ENCODE measurements around the gene CD44.

The CD44 gene

GRCh38 chr11:35255514-35255913, 116.5 kb downstream of the CD44 start:
- no peaks in the 10 kb centered on the region for H3K36me3 ChIP-seq (ENCODE audit: insufficient read depth, low read length)
- no peaks in the 10 kb centered on the region for H3K9me2 ChIP-seq (ENCODE audit: low read depth, low read length)
- no peaks in the 10 kb centered on the region for H3F3A ChIP-seq (ENCODE audit: insufficient read depth, low read length)
- H3K9ac ChIP-seq (ENCODE audit: low read length): no peak overlapping the region
- no peak overlapping the region for H3K4me3 ChIP-seq (ENCODE audit: low read depth, low read length, poor library complexity, severe bottlenecking)
- no peaks in the 10 kb centered on the region for H3K4me1 ChIP-seq (ENCODE audit: insufficient read depth, low read length, severe bottlenecking)
- no peak for TF ChIP-seq EZH2 (IDR thresholded peaks at IDR 0.05; ENCODE audit: borderline replicate concordance, low read length)
- TF ChIP-seq CTCF (IDR thresholded peaks at IDR 0.05; ENCODE audit: low read length): no peak
- no peak overlapping the region for H3K27ac ChIP-seq (ENCODE audit: low read depth, low read length, poor library complexity, severe bottlenecking)
- no peaks in the 10 kb centered on the region for H3K9me3 ChIP-seq (ENCODE audit: low read length)
- no peak overlapping the region for H3K4me2 ChIP-seq (ENCODE audit: low read length)
- H3K27me3 ChIP-seq (ENCODE audit: insufficient read depth, low read length): no peaks in the 10 kb centered on the region
- H2AFZ ChIP-seq (ENCODE audit: low read length): no peak overlapping the region
- no peaks in the 10 kb centered on the region for H4K20me1 ChIP-seq (ENCODE audit: insufficient read depth, low read length)
- H3K79me2 ChIP-seq (ENCODE audit: insufficient read depth, low read length): no peaks in the 10 kb centered on the region

- Histone ChIP-seq H2AFZ (ENCODE audit: low read length) (no peak overlapping the region), H3K27ac (ENCODE audit: low read depth, low read length, poor library complexity, severe bottlenecking) (no peak overlapping the region), H3K9ac (ENCODE audit: low read length) (no peak overlapping the region), H3K9me2 (ENCODE audit: low read depth, low read length) (no peaks in the 10 kb centered on the region), H3K36me3 (ENCODE audit: insufficient read depth, low read length) (no peaks in the 10 kb centered on the region), H3K4me1 (ENCODE audit: insufficient read depth, low read length, severe bottlenecking) (no peaks in the 10 kb centered on the region), H3K4me3 (ENCODE audit: low read depth, low read length, poor library complexity, severe bottlenecking) (no peak overlapping the region), H3K9me3 (ENCODE audit: low read length) (no peaks in the 10 kb centered on the region), H3F3A (ENCODE audit: insufficient read depth, low read length) (no peaks in the 10 kb centered on the region), H3K4me2 (ENCODE audit: low read length) (no peak overlapping the region), H3K27me3 (ENCODE audit: insufficient read depth, low read length) (no peaks in the 10 kb centered on the region), H4K20me1 (ENCODE audit: insufficient read depth, low read length) (no peaks in the 10 kb centered on the region), H3K79me2 (ENCODE audit: insufficient read depth, low read length) (no peaks in the 10 kb centered on the region)
- no peak for TF ChIP-seq EZH2 (IDR thresholded peaks at IDR 0.05; ENCODE audit: borderline replicate concordance, low read length)
- no peak for TF ChIP-seq CTCF (IDR thresholded peaks at IDR 0.05; ENCODE audit: low read length)
Observed at GRCh38 chr11:35256296-35256695, 117.3 kb downstream of the CD44 start.

GRCh38 chr11:35257281-35257680, 118.3 kb downstream of the CD44 start:
- Histone ChIP-seq H3K4me1 (ENCODE audit: insufficient read depth, low read length, severe bottlenecking) (no peaks in the 10 kb centered on the region), H3K9ac (ENCODE audit: low read length) (no peak overlapping the region), H3K27me3 (ENCODE audit: insufficient read depth, low read length) (no peaks in the 10 kb centered on the region), H3F3A (ENCODE audit: insufficient read depth, low read length) (no peaks in the 10 kb centered on the region), H3K9me2 (ENCODE audit: low read depth, low read length) (no peaks in the 10 kb centered on the region), H3K9me3 (ENCODE audit: low read length) (no peaks in the 10 kb centered on the region), H3K4me3 (ENCODE audit: low read depth, low read length, poor library complexity, severe bottlenecking) (no peak overlapping the region), H3K4me2 (ENCODE audit: low read length) (no peak overlapping the region), H3K79me2 (ENCODE audit: insufficient read depth, low read length) (no peaks in the 10 kb centered on the region), H3K36me3 (ENCODE audit: insufficient read depth, low read length) (no peaks in the 10 kb centered on the region), H4K20me1 (ENCODE audit: insufficient read depth, low read length) (no peaks in the 10 kb centered on the region), H2AFZ (ENCODE audit: low read length) (no peak overlapping the region), H3K27ac (ENCODE audit: low read depth, low read length, poor library complexity, severe bottlenecking) (no peak overlapping the region)
- TF ChIP-seq EZH2 (IDR thresholded peaks at IDR 0.05; ENCODE audit: borderline replicate concordance, low read length): no peak
- TF ChIP-seq CTCF (IDR thresholded peaks at IDR 0.05; ENCODE audit: low read length): no peak
